Measurements from ENCODE around the gene ISOC1.

Gene ISOC1

GRCh38 chr5:129096382-129096991, 1.9 kb downstream of the ISOC1 start:
- no peak for DNase-seq

- no peak for DNase-seq
These were observed 3.1 kb downstream of the ISOC1 start for GRCh38 chr5:129097498-129098296.

GRCh38 chr5:129098488-129099183, 4.1 kb downstream of the ISOC1 start:
- DNase-seq = no peak

DNA sequence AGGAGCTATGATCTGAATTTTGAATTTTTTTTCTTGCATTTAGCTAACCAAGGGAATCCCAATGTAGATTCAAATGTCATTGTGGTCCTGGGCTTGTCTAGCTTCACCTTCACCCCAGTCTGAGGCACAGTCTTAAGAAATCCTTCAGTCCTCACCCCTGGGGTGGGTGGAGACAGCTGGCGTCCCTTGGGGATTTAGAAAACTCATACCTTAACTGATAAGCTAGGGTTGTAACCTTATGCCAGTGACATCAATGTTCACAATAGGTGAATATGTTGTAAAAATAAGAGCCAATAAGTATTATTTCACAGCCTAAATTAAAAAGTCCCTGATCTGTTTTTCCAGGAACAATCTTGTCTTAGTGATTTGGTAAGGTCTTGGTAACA, 4.6 kb downstream of the ISOC1 start:
- DNase-seq = no peak

DNA sequence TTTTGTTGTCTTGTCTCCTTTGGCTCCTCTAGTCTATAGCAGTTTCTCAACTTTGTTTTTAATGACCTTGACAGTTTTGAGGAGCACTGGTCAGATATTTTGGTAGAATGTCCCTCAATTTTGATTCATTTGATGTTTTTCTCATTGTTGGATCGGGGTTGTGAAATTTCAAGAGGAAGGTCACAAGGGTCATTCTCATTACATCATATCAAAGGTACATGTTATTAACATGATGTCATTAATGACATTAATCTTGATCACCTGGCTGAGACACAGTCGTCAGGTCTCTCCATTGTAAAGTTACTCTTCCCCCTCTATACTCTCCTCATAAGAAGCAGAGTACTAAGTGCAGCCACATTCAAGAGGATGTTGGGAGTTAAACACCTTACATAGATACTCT, 7.2 kb downstream of the ISOC1 start:
- DNase-seq = no peak

DNA sequence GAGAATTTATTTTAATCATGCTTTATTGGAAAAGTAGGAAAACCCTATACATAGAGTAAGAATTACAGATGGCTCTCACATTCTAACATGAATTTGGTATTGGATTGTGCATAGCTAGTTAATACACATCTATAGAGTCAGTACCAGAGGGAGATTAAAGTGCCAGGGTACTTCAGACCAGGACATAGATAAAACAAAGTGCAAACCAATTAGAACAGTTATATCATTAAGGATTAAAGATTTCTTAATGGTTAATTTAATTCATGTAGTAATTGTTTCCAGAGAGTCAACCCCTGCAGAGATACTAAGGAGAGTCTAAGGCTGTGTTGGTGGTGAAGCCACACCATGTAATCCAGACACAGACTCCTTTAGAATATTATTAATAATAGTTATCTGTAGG, 8.8 kb downstream of the ISOC1 start:
- DNase-seq = no peak

GRCh38 chr5:129104915-129105455, 10.4 kb downstream of the ISOC1 start:
- DNase-seq = no peak

GRCh38 chr5:129107637-129108036, 13.1 kb downstream of the ISOC1 start:
- DNase-seq = no peak

DNA sequence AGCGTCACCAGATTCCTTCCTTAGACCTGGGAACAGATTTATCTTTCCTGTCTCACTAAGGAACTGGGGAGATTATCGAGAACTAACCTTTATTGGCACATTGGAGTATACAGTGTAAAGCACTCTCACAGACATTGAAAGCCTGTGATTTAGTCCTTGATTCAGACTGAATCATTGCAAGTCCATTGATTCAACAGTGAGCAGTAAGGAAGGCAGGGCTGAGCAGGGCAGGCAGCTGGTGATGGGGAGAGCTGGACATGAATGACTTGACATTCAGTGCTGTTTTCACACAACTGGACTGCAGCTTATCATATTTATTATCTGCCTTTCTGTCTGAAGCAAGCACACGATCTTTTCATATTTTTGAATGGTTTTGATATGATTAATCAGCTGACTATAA, 16.2 kb downstream of the ISOC1 start:
- no peak for DNase-seq

DNA sequence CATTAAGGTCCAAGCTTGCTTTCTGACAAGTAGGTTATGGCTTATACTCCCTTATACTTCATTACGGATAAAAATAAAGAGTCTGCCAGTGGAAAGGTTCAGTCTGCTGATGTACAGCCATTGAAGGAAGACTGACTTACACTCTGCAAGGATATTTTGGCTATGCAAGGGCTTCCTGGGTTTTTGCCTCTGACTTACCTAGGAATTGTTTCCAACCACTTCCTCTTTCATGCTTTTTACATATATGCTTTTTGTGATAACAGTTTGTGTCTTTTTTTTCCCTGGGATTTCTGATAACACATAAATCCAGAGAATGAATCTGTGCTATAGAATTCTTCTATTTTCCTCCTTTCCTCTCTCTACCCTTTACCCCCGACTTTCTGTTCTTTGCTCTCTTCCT, 16.8 kb downstream of the ISOC1 start:
- no peak for DNase-seq

- no peak for DNase-seq
These were observed 17.7 kb downstream of the ISOC1 start for GRCh38 chr5:129112295-129112694.

GRCh38 chr5:129113867-129114266, 19.3 kb downstream of the ISOC1 start:
- DNase-seq = no peak

DNA sequence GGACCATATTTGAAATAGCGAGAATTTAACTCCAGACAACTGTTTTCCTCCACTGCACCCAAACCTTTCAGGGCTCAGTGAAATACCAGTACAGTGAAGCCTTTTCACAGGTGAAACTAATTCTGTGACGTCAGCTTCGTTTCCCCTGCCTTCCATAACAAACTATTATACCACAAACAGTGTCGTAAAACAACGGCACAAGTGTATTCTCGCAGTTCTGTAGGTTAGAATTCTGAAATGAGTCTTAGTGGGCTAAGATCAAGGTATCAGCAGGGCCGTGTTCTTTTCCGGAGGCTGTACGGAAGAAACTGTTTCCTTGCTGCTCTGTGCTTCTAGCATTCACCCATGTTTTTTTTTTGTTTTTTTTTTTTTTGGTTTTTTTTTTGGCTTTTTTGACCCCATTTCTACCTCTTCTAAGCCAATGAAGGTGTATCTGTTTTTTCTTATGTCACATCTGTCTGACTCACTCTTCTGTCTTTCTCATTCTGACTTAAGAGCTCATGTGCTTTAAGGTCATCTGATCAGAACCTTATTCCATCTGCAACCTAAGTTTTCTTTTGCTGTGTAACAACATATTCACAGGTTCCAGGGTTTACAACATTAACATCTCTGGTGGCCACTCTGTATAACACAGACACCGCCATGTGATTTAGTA, 20.1 kb downstream of the ISOC1 start:
- DNase-seq = no peak

- DNase-seq = no peak
These were observed 21.1 kb downstream of the ISOC1 start for GRCh38 chr5:129115680-129116079.

- no peak for DNase-seq
These were observed 22.2 kb downstream of the ISOC1 start for GRCh38 chr5:129116797-129117196.

GRCh38 chr5:129118405-129118804, 23.9 kb downstream of the ISOC1 start:
- no peak for DNase-seq

GRCh38 chr5:129118826-129119225, 24.3 kb downstream of the ISOC1 start:
- DNase-seq = no peak

- no peak for DNase-seq
These were observed 25.6 kb downstream of the ISOC1 start for GRCh38 chr5:129120158-129120581.

- DNase-seq = no peak
These were observed 28.0 kb downstream of the ISOC1 start for GRCh38 chr5:129122560-129122959.

- no peak for DNase-seq
These were observed 30.1 kb downstream of the ISOC1 start for GRCh38 chr5:129124608-129125007.

- no peak for DNase-seq
These were observed 31.3 kb downstream of the ISOC1 start for GRCh38 chr5:129125819-129126218.

- no peak for DNase-seq
These were observed 39.0 kb downstream of the ISOC1 start for GRCh38 chr5:129133553-129133952.

GRCh38 chr5:129135633-129136032, 41.1 kb downstream of the ISOC1 start:
- DNase-seq = no peak

Data from activated CD4-positive, alpha-beta T cell treated with anti-CD3 and anti-CD28 coated beads for 4 hours (primary cell).